ENCODE data around the gene C16orf95. TPM values are rescaled to one million over a fixed set of nuclear protein-coding genes. Genes with fewer than 3 reads are reported as not detected.
"Not testable (repeated sequence)": the region's sequence is repeated elsewhere in the genome, so short reads cannot be mapped to it uniquely, and the experiment has no call there.

Gene C16orf95
- total and polyA plus RNA-seq, 5 experiments from 2014 or later, result 1.5 to 4.9 (median 2.6) TPM

DNA sequence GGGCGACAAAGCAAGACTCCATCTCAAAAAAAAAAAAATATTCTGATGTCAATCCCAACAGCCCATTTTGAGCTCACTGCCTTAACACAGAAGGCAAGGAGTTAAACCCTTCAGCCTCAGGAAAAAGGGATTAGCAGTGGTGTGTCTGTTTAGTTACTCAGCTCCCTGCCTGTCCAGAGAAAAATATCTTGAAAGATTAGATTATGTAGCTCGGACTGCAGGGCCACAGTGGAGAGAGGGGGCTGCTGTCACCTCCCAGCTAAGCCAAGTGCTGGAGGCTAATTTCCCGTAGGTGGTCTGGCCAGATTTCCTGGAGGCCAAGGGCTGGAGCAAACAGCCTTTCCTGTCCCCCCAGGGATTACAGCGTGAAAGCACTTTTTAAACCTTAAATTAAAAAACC, 50.3 kb downstream of the C16orf95 start:
- Mint-ChIP-seq H3K36me3 (peaks cover 2 to 11% (median 10%) of the 10 kb centered on the region in 3 donors), H3K4me3 (no peak overlapping the region), H3K4me1 (no peaks in the 10 kb centered on the region), H3K27me3 (no peaks in the 10 kb centered on the region), H3K9me3 (peaks cover 0 to 13% (median 0%) of the 10 kb centered on the region in 9 donors), H3K27ac (no peak overlapping the region)
- ATAC-seq, result no peak
- POLR2A ChIA-PET, result no interaction called here
- no peak for DNase-seq

DNA sequence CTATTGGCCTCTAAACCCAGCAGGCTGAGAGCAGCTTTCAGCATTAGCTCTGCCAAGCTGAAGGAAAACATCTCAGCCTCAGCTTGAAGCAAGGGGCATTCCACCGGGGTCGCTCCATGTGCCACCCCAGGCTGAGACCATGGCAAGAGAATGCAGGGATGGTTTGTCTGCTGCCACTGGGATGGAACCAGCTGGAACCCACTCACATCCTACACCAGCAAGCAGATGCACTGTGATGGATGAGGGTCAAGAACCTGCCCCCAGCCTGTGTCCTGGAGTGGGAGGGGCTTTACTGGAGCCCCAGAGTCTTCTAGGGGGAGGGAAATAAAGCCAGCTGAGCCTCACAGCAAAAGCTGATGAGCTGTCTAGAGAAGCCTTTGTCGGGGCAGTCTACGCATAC, 51.9 kb downstream of the C16orf95 start:
- ATAC-seq, result no peak
- peaks cover 0 to 18% (median 5%) of the 10 kb centered on the region in 9 donors for H3K9me3 Mint-ChIP-seq
- H3K36me3 Mint-ChIP-seq, result peaks cover 2 to 11% (median 10%) of the 10 kb centered on the region in 3 donors
- H3K4me1 Mint-ChIP-seq, result peaks cover 0 to 2% (median 0%) of the 10 kb centered on the region in 4 donors
- no peak overlapping the region for H3K4me3 Mint-ChIP-seq
- POLR2A ChIA-PET, result no interaction called here
- DNase-seq, result no peak
- H3K27me3 Mint-ChIP-seq, result no peaks in the 10 kb centered on the region
- no peak overlapping the region for H3K27ac Mint-ChIP-seq

DNA sequence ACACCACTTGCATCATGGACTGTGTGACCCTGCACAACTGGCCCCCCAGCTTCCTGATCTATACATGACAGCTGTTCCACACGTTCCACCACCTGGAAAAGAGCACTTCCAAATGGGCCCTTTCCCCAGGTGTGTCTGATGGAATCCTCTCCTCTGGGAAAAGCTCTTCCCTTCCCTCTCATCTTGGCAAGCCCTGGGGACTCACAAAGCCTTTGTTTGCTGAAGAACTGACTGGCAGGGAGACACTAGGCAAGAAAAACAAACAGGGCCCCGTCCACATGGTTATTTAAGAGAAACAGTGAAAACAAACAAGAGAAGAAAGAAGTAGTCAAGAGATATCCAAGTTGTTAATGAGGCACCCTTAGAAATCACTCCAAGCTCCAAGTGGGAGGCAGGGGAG, 52.6 kb downstream of the C16orf95 start:
- peaks cover 0 to 12% (median 3%) of the 10 kb centered on the region in 9 donors for H3K9me3 Mint-ChIP-seq
- POLR2A ChIA-PET, result interaction anchor here (0.5 kb wide), 1 partner anchor 8 kb away, joined by 3 read pairs; no protein-coding TSS in a partner anchor
- peaks cover 0 to 2% (median 0%) of the 10 kb centered on the region in 4 donors for H3K4me1 Mint-ChIP-seq
- DNase-seq (no peak), ATAC-seq (no peak)
- H3K27me3 Mint-ChIP-seq, result no peaks in the 10 kb centered on the region
- H3K27ac Mint-ChIP-seq, result no peak overlapping the region
- H3K4me3 Mint-ChIP-seq, result no peak overlapping the region
- peaks cover under 1 to 6% (median 6%) of the 10 kb centered on the region in 3 donors for H3K36me3 Mint-ChIP-seq

DNA sequence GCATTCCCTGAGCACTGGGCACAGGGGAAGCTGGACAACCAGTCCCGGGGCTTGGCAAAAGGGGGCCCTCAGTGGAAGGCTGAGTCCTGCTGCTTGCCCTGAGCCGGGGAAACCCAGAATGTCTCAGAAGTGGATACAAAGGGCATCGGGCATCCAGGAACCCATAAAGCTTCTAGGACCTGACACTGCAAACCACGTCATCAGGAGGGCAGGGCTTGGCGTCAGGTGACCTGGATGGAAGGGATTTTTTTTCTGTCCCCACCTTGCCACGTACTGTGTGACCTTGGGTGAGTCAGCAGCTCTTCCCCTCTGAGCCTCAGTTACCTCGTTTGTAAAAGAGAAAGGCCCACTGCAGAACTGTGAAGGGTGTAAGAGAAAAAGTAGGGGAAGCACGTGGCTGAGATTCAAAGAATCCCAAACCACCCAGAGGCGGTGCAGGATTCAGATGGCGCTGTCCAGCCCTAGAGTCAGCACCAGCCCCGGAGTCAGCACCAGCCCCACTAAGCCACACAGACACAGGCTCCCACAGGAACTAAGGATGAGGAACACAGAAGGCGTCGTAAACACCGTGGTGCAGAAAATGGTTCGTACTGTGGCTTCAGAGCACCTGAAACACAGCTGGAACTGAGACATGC, 53.7 kb downstream of the C16orf95 start:
- no peak for ATAC-seq
- Mint-ChIP-seq H3K27ac (peak overlapping the region in 1 of 10 donors; percentile 21), H3K9me3 (peaks cover 0 to 11% (median 1%) of the 10 kb centered on the region in 9 donors), H3K4me3 (no peak overlapping the region), H3K4me1 (peaks cover 0 to 2% (median 0%) of the 10 kb centered on the region in 4 donors), H3K36me3 (peaks cover 0 to 2% (median 0%) of the 10 kb centered on the region in 3 donors), H3K27me3 (no peaks in the 10 kb centered on the region)
- POLR2A ChIA-PET, result no interaction called here
- no peak for DNase-seq

DNA sequence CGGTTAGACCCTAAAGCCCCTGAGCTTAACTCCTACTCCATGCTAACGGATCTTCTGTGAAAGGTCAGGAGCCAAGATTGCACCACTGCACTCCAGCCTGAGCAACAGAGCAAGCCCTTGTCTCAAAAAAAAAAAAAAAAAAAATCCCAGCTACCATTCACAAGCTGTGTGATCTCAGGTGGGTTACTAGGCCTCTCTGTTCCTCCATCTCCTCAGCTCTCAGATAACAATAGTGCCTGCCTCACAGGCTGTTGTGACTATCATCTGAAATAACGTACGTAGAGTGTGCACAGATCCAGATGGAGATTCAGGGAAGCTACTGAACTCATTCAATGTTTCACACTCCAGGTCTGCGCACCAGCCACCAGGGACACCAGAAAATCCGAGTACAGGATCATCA, 57.8 kb downstream of the C16orf95 start:
- DNase-seq (no peak), ATAC-seq (no peak)
- no peak overlapping the region for H3K4me3 Mint-ChIP-seq
- peaks cover 0 to 2% (median 0%) of the 10 kb centered on the region in 4 donors for H3K4me1 Mint-ChIP-seq
- H3K36me3 Mint-ChIP-seq, result peaks cover 0 to 2% (median 0%) of the 10 kb centered on the region in 3 donors
- H3K27ac Mint-ChIP-seq, result no peak overlapping the region
- no peaks in the 10 kb centered on the region for H3K27me3 Mint-ChIP-seq
- POLR2A ChIA-PET, result interaction anchor here (0.7 kb wide), 1 partner anchor 109 kb away, joined by 3 read pairs; no protein-coding TSS in a partner anchor
- H3K9me3 Mint-ChIP-seq, result peaks cover 0 to 11% (median 0%) of the 10 kb centered on the region in 9 donors

DNA sequence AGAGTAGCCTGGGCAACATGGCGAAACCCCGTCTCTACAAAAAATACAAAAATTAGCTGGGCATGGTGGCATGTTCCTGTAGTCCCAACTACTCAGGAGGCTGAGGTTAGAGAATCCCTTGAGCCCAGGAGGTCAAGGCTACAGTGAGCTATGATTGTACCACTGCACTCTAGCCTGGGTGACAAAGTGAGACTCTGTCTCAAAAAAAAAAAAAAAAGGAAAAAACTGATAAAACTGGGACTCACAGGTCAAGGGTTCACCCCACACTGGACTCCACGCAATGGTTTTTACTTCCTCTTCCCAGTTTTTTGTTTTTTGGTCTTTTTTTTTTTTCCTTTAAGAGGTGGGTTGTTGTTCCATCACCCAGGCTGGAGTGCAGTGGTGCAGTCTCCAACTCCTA, 58.5 kb downstream of the C16orf95 start:
- not testable (repeated sequence) for H3K27ac Mint-ChIP-seq

GRCh38 chr16:87255866-87256265, 61.3 kb downstream of the C16orf95 start:
- DNase-seq (no peak), ATAC-seq (no peak)
- POLR2A ChIA-PET, result no interaction called here
- no peaks in the 10 kb centered on the region for H3K4me1 Mint-ChIP-seq
- H3K36me3 Mint-ChIP-seq, result peaks cover 0 to 2% (median 2%) of the 10 kb centered on the region in 3 donors
- H3K27me3 Mint-ChIP-seq, result no peaks in the 10 kb centered on the region
- H3K4me3 Mint-ChIP-seq, result no peak overlapping the region
- H3K27ac Mint-ChIP-seq, result no peak overlapping the region
- H3K9me3 Mint-ChIP-seq, result peaks cover 0 to 7% (median 0%) of the 10 kb centered on the region in 9 donors

More for the DNA sequence above, 58.5 kb downstream of the C16orf95 start:
- peaks cover 0 to 11% (median 0%) of the 10 kb centered on the region in 9 donors for H3K9me3 Mint-ChIP-seq
- POLR2A ChIA-PET, result interaction anchor here (0.7 kb wide), 1 partner anchor 109 kb away, joined by 3 read pairs; no protein-coding TSS in a partner anchor
- H3K4me1 Mint-ChIP-seq, H3K4me3 Mint-ChIP-seq, H3K27me3 Mint-ChIP-seq, H3K36me3 Mint-ChIP-seq, ATAC-seq, DNase-seq: not testable (repeated sequence)

DNA sequence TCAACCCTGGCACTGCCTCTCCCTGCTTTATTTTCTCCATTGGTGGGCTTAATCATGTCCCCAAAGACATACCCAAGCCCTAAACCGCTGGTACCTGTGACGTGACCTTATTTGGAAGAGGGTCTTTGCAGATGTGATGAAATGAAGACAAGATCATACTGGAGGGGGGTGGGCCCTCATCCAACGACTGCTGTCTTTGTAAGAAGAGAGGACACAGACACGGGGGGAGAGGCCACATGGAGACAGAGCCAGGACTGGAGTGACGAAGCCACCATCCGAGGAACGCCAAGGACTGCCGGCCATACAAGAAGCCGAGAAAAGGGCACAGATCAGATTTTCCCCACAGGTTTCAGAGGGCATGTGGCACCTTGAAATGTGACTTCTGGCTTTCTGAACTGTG, 62.5 kb downstream of the C16orf95 start:
- POLR2A ChIA-PET, result no interaction called here
- no peaks in the 10 kb centered on the region for H3K9me3 Mint-ChIP-seq

DNA sequence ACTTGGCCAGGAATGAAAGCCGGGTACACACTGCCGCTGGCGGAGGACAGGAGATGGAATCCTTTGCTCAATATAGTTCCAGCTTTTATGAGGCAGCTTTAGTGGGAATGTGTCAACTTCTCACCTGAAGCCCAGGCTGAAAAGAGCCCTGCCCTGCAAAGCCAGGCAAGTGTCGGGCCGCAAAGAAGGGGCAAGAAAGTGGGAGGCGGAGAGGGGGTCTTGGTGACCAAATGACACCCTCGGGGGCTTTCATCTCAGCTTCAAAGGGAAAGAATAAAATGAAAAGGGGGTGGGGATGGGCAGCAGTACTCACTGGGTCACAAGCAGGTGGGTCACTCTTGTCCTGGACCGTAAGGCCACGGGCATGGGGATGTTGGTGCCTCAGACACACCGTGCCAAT, 62.9 kb downstream of the C16orf95 start:
- H3K36me3 Mint-ChIP-seq, result peaks cover 0 to 2% (median 0%) of the 10 kb centered on the region in 3 donors

More for the DNA sequence above, 62.5 kb downstream of the C16orf95 start:
- no peaks in the 10 kb centered on the region for H3K27me3 Mint-ChIP-seq
- no peak for DNase-seq
- H3K36me3 Mint-ChIP-seq, result peaks cover 0 to 2% (median 2%) of the 10 kb centered on the region in 3 donors
- ATAC-seq, result no peak
- no peak overlapping the region for H3K27ac Mint-ChIP-seq
- H3K4me3 Mint-ChIP-seq, result no peak overlapping the region
- H3K4me1 Mint-ChIP-seq, result no peaks in the 10 kb centered on the region

GRCh38 chr16:87253536-87253935, 63.7 kb downstream of the C16orf95 start:
- Mint-ChIP-seq H3K36me3 (peaks cover 0 to 2% (median 0%) of the 10 kb centered on the region in 3 donors), H3K9me3 (no peaks in the 10 kb centered on the region), H3K27me3 (peaks cover 0 to 1% (median 0%) of the 10 kb centered on the region in 5 donors), H3K4me3 (no peak overlapping the region), H3K27ac (no peak overlapping the region), H3K4me1 (peaks cover 0 to under 1% (median 0%) of the 10 kb centered on the region in 4 donors)
- ATAC-seq, result no peak
- DNase-seq, result no peak
- POLR2A ChIA-PET, result no interaction called here

More for the DNA sequence above, 62.9 kb downstream of the C16orf95 start:
- Mint-ChIP-seq H3K4me1 (no peaks in the 10 kb centered on the region), H3K27me3 (no peaks in the 10 kb centered on the region), H3K4me3 (no peak overlapping the region), H3K9me3 (no peaks in the 10 kb centered on the region), H3K27ac (no peak overlapping the region)
- DNase-seq (no peak), ATAC-seq (no peak)
- POLR2A ChIA-PET, result no interaction called here

Other genes starting within 250 kb of the C16orf95 start
- gene FBXO31, start 66.4 kb upstream of the C16orf95 start, total RNA-seq, result 10 to 100 TPM; 45.8 to 52.7 TPM
- 10 to 100 TPM; 15.4 to 36.4 (median 23.3) TPM for gene FBXO31, start 66.4 kb upstream of the C16orf95 start, polyA plus RNA-seq
- gene MAP1LC3B, start 74.9 kb upstream of the C16orf95 start, total RNA-seq, result 10 to 100 TPM; 58.0 to 60.1 TPM
- gene MAP1LC3B, start 74.9 kb upstream of the C16orf95 start, polyA plus RNA-seq, result 100 to 1,000 TPM in 1 of 3 donors, 10 to 100 TPM in 2; 89.9 to 117 (median 90.3) TPM
- 10 to 100 TPM; 29.5 to 33.8 TPM for gene ZCCHC14, start 175.6 kb upstream of the C16orf95 start, total RNA-seq
- gene ZCCHC14, start 175.6 kb upstream of the C16orf95 start, polyA plus RNA-seq, result under 1 TPM; 0.37 to 0.85 (median 0.43) TPM